HG03103 (cell line): ENCODE measurements around the gene RBM45.

Source experiments
- ATAC-seq: cut with Tn5 transposase; IDR thresholded peaks from one replicate; pipeline ENCODE4 v1.9.1; 2021; ENCODE audit warnings: low read depth; ENCODE audit not compliant: unreplicated experiment

Gene RBM45

DNA sequence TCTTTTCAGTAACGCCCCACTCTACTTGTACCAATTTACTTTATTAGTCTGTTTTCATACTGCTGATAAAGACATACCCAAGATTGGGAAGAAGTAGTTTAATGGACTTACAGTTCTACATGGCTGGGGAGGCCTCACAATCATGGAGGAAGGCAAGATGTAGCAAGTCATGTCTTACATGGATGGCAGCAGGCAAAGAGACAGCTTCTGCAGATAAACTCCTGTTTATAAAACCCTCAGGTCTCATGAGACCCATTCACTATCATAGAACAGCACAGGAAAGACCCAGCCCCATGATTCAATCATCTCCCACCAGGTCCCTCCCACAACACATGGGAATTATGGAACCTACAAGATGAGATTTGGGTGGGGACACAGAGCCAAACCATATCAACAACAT lies 43.3 kb downstream of the RBM45 start:
- no peak for ATAC-seq

DNA sequence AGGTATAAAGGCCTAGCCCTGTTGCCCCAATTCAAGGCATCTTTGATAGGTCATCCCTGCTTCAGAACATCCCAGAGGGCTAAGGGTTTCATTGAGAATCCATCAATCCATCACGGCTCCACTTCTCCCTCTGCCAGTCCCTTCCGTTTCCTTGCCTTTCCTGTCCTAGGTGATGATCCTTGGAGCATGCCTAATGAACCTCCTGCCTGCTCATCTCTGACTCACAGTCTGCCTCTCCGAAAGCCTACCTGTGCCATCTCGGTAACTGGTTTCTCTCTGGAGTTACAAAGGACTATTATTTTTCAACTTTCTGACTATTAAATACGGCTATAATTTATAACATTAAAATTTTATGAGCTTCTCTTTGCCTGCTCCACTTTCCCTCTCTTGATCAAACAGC lies 45.3 kb downstream of the RBM45 start:
- no peak for ATAC-seq

GRCh38 chr2:178159966-178160365 lies 47.7 kb downstream of the RBM45 start:
- no peak for ATAC-seq

GRCh38 chr2:178160601-178161000 lies 48.4 kb downstream of the RBM45 start:
- ATAC-seq, result no peak

- no peak for ATAC-seq
Observed at GRCh38 chr2:178163395-178163794, 51.2 kb downstream of the RBM45 start.

DNA sequence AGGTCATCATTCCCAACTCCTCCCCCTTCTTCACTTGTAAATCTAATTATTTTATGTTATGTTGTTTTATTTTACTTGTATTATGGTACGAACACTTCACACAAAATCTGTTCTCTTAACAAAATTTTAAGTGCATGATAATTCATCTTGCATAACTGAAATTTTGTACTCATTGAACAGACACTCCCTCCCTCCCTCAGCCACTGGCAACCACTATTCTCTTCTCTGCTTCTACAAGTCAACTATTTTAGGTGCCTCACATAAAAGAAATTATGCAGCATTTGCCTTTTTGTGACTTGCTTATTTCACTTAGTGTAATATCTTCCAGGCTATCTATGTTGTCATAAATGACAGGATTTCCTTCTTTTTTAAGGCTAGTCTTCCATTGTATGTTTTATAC lies 51.7 kb downstream of the RBM45 start:
- ATAC-seq, result no peak

GRCh38 chr2:178173657-178174056 lies 61.4 kb downstream of the RBM45 start:
- ATAC-seq, result no peak

DNA sequence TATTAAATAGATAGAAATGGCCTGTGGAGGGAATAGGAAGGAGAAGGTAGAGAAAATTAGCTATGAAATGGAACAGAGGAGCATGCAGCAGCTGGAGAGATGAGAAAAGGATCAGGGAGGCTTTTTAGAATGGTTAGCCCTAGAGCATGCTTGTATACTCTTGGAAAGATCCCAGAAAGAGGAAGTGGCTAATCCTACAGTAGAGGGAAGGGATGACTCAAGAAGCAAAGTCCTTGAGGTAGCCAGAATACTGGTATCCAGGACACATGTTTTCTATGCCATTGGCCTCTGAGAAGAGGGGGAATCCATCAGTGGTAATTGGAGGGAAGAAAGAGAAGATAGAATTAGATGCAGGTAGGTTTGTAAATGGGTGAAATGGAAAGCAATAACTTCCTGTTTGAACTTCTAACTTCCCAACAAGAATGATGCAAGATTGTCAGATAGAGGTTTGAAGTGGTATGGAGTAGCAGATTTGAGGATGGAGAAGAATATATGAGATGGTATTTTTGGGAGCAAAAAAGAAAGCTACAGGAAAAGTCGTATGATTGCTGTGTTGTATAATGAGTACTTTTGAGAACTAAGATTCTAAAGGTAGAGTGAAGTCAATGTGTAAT lies 64.9 kb downstream of the RBM45 start:
- ATAC-seq, result no peak
